T-helper 2 cell (primary cell): Measurements from ENCODE around the gene CD7.

ENCODE experiments used
- DNase-seq, 5 experiments: peaks; one replicate each; pipeline versions ENCODE4 v3.0.0 to v3.0.0-alpha.2; 2012 to 2022

The CD7 gene

GRCh38 chr17:82328141-82328993 is 11.0 kb upstream of the CD7 start:
- DNase-seq: no peak

- DNase-seq: no peak
Measured at GRCh38 chr17:82327757-82328140, 10.3 kb upstream of the CD7 start.

GRCh38 chr17:82327289-82327688 is 9.9 kb upstream of the CD7 start:
- no peak for DNase-seq

- DNase-seq: no peak
Measured at GRCh38 chr17:82325286-82326180, 8.1 kb upstream of the CD7 start.

- DNase-seq: peak in 1 of 5 experiments; percentile 39
Measured at GRCh38 chr17:82324566-82325285, 7.3 kb upstream of the CD7 start.

GRCh38 chr17:82323514-82324234 is 6.3 kb upstream of the CD7 start:
- DNase-seq: no peak

- no peak for DNase-seq
Measured at GRCh38 chr17:82322526-82323453, 5.4 kb upstream of the CD7 start.

GRCh38 chr17:82321947-82322466 is 4.6 kb upstream of the CD7 start:
- DNase-seq: no peak

- peak; percentile 45 to 76 (median 71) for DNase-seq
Measured at GRCh38 chr17:82320956-82321927, 3.8 kb upstream of the CD7 start.

- DNase-seq: no peak
Measured at GRCh38 chr17:82320140-82320840, 2.9 kb upstream of the CD7 start.

GRCh38 chr17:82319619-82320062 is 2.2 kb upstream of the CD7 start:
- no peak for DNase-seq

- no peak for DNase-seq
Measured at GRCh38 chr17:82318772-82319606, 1.6 kb upstream of the CD7 start.

- DNase-seq: no peak
Measured at GRCh38 chr17:82318169-82318498, 726 bp upstream of the CD7 start.

GRCh38 chr17:82316651-82317393 is 586 bp downstream of the CD7 start:
- peak in 1 of 5 experiments; percentile 18 for DNase-seq

- DNase-seq: peak in 4 of 5 experiments; percentile 28 to 63 (median 39)
Measured at GRCh38 chr17:82315703-82316358, 1.6 kb downstream of the CD7 start.

- DNase-seq: no peak
Measured at GRCh38 chr17:82314727-82315605, 2.4 kb downstream of the CD7 start.
